Gastrocnemius medialis (tissue), 4 donors: ENCODE measurements around the gene GRK4. TPM values are rescaled to one million over a fixed set of nuclear protein-coding genes. Genes with fewer than 3 reads are reported as not detected.
A peak's percentile ranks its signal among the peaks of the same experiment; 100 is the strongest.
"Not testable (repeated sequence)": the region's sequence is repeated elsewhere in the genome, so short reads cannot be mapped to it uniquely, and the experiment has no call there.

Experiments used
- ATAC-seq, 2 donors: fragments of 150-250 bp; one replicate each; pipeline ENCODE4 v1.9.1; 2016
- DNase-seq, 2 donors: peaks; one replicate each; pipeline ENCODE4 v3.0.0-alpha.2; 2019
- H3K27ac ChIP-seq, 4 donors: fragments of 200-600 bp; sonication (generic); 1 replicate in 1 of 4; 2 replicates in 3 of 4; pipeline ENCODE4 v1.5.1; 2016 to 2018; ENCODE audit warnings: mild to moderate bottlenecking in 2 of 4, moderate library complexity in 1 of 4
- H3K27me3 ChIP-seq, 3 donors: fragments of 200-600 bp; sonication (generic) in 2 of 3; 1 replicate in 1 of 3; 2 replicates in 2 of 3; pipeline versions ENCODE4 v1.5.1 to v1.6.0; 2016 to 2019; ENCODE audit warnings: mild to moderate bottlenecking in 1 of 3, moderate library complexity in 1 of 3
- H3K36me3 ChIP-seq, 2 donors: fragments of 200-600 bp; sonication (generic) in 1 of 2; one replicate each; pipeline ENCODE4 v1.5.1; 2017 to 2018
- H3K4me1 ChIP-seq, 2 donors: fragments of 200-600 bp; sonication (generic) in 1 of 2; one replicate each; pipeline ENCODE4 v1.5.1; 2016 to 2017; ENCODE audit warnings: mild to moderate bottlenecking in 2 of 2
- H3K4me3 ChIP-seq, 4 donors: fragments of 200-600 bp; sonication (generic) in 3 of 4; 1 replicate in 1 of 4; 2 replicates in 3 of 4; pipeline ENCODE4 v1.5.1; 2016 to 2019; ENCODE audit warnings: mild to moderate bottlenecking in 2 of 4
- H3K9me3 ChIP-seq, 3 donors: fragments of 200-600 bp; sonication (generic) in 2 of 3; 1 replicate in 1 of 3; 2 replicates in 2 of 3; pipeline ENCODE4 v1.5.1; 2016 to 2019
- CTCF ChIP-seq, 5 experiments: fragments of 450-650 bp in 3 of 5; fragments of 200-600 bp in 2 of 5; sonication (generic) in 2 of 5; IDR thresholded peaks in 4 of 5; conservative IDR thresholded peaks in 1 of 5; 1 replicate in 4 of 5; 2 replicates in 1 of 5; pipeline ENCODE4 v1.5.1; 2016 to 2019; ENCODE audit warnings: antibody characterized with exemption in 5 of 5, mild to moderate bottlenecking in 3 of 5, moderate library complexity in 3 of 5
- POLR2A ChIP-seq, 2 donors: fragments of 450-650 bp; IDR thresholded peaks; one replicate each; pipeline ENCODE4 v1.6.1; 2017; ENCODE audit warnings: antibody characterized with exemption in 2 of 2, mild to moderate bottlenecking in 2 of 2, moderate library complexity in 2 of 2
- in situ Hi-C, 4 donors: fragments of 200-750 bp; cut with MboI; loops; one replicate each; pipeline versions ENCODE4 v1.15.0 to v1.8.0; 2017; ENCODE audit warnings: low sequenced_read_pairs in 4 of 4
- intact Hi-C: fragments of 100-400 bp; cut with DNase I; formaldehyde crosslinking; loops from one replicate; pipeline ENCODE4 v1.15.1; 2023; ENCODE audit warnings: low total_unique reads
- total RNA-seq, 4 donors: library from RNA; depleted of rRNA; stranded (reverse); fragments of >200 nt; gene quantifications; one replicate each; pipeline versions ENCODE4 v1.1.0 to v1.2.3, GENCODE V29; 2016

The GRK4 gene
- total RNA-seq, 4 donors from 2014 or later: 2.8 to 5.8 (median 3.7) TPM

- DNase-seq: no peak
- Histone ChIP-seq H3K9me3 (no peaks in the 10 kb centered on the region), H3K36me3 (peaks cover 0 to 47% of the 10 kb centered on the region in 2 donors), H3K4me3 (no peak overlapping the region), H3K4me1 (peaks cover 25 to 27% of the 10 kb centered on the region in 2 donors), H3K27ac (peak overlapping the region; percentile 16 to 46 (median 32)), H3K27me3 (no peaks in the 10 kb centered on the region)
- in situ Hi-C loops: loop anchor here in 1 of 4 donors (25.0 kb wide), 1 partner anchor 721 kb away; the partner anchor contains the start of genes HAUS3 and POLN
- intact Hi-C loops: no loop called here
- no peak for ATAC-seq
- TF ChIP-seq CTCF (IDR thresholded peaks at IDR 0.05 in 4 of 5, conservative IDR thresholded peaks at IDR 0.05 in 1 of 5) (no peak), POLR2A (IDR thresholded peaks at IDR 0.05) (no peak)
Measured at GRCh38 chr4:2958446-2958845, 4.9 kb upstream of the GRK4 start.

DNA sequence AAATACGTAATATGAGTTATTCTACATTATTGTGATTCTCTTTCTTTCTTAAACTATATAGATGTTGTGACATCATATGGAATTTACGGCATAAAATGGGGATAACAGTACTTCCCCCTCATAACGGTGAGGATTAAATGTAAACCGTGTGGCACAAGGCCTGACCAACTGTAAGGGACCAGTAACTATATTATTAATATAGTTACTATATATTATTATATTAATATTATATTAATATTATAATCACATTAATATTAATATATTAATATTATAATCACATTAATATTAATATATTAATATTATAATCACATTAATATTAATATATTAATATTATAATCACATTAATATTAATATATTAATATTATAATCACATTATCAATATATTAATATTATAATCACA, 2.9 kb upstream of the GRK4 start:
- ATAC-seq, H3K27ac ChIP-seq, H3K9me3 ChIP-seq, H3K4me3 ChIP-seq, DNase-seq, H3K27me3 ChIP-seq: not testable (repeated sequence)
- intact Hi-C loops (loop anchor here (5.0 kb wide), 2 partner anchors 77 to 718 kb away; partner anchors contain the start of genes HAUS3 and POLN), in situ Hi-C loops (loop anchor here in 1 of 4 donors (10.0 to 25.0 kb wide), 2 partner anchors 536 to 723 kb away; partner anchors contain the start of genes HAUS3 and POLN)
- peaks cover 32 to 33% of the 10 kb centered on the region in 2 donors for H3K4me1 ChIP-seq
- H3K36me3 ChIP-seq: peaks cover 0 to 31% of the 10 kb centered on the region in 2 donors

- peaks cover 32 to 33% of the 10 kb centered on the region in 2 donors for H3K4me1 ChIP-seq
- intact Hi-C loops: loop anchor here (5.0 kb wide), 2 partner anchors 76 to 719 kb away; partner anchors contain the start of genes HAUS3 and POLN
- DNase-seq: no peak
- no peaks in the 10 kb centered on the region for H3K27me3 ChIP-seq
- TF ChIP-seq CTCF (IDR thresholded peaks at IDR 0.05 in 4 of 5, conservative IDR thresholded peaks at IDR 0.05 in 1 of 5) (no peak), POLR2A (IDR thresholded peaks at IDR 0.05) (no peak)
- H3K27ac ChIP-seq: peak overlapping the region; percentile 91 to 95 (median 94)
- H3K36me3 ChIP-seq: peaks cover 0 to 21% of the 10 kb centered on the region in 2 donors
- H3K9me3 ChIP-seq: no peaks in the 10 kb centered on the region
- in situ Hi-C loops: loop anchor here in 1 of 4 donors (10.0 to 25.0 kb wide), 2 partner anchors 537 to 724 kb away; partner anchors contain the start of genes HAUS3 and POLN
- ATAC-seq: no peak
- peak overlapping the region; percentile 78 to 99 (median 86) for H3K4me3 ChIP-seq
Measured at GRCh38 chr4:2961421-2961810, 2.0 kb upstream of the GRK4 start.

DNA sequence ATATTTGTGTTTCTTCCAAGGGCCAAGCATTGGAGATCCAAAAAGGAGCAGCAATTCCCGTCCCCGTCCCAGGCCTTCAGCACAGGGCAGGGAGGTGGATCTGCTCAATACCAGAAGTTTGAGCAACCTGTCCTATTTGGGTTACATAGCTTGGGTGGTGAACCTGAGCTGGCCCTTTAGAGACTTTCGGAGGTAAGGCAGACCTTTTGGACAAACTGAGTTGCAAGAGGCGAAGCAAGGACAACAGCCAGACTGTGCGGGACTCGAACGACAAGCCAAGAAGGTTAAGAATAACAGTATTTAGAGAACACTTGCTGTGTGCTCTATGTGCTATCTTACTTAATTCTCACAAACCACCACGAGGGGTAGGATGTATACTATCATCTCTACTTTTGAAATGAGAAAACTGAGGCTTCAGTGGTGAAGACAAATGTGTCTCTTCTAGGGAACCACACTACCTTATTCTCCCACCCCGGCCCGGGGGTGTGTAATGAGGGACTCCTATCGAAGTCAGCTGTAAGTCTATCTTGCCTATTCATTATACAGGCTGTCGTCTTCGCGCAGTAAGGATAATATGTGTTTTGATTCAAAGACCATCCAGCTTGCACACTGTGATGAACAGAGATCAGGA, 1.4 kb upstream of the GRK4 start:
- in situ Hi-C loops (loop anchor here in 1 of 4 donors (10.0 to 25.0 kb wide), 2 partner anchors 537 to 725 kb away; partner anchors contain the start of genes HAUS3 and POLN), intact Hi-C loops (loop anchor here (2.0 to 5.0 kb wide), 4 partner anchors 75 to 720 kb away; partner anchors contain the start of genes HAUS3, POLN and TNIP2)
- Histone ChIP-seq H3K4me1 (peaks cover 32 to 33% of the 10 kb centered on the region in 2 donors), H3K9me3 (no peaks in the 10 kb centered on the region), H3K4me3 (peak overlapping the region; percentile 78 to 99 (median 86)), H3K27ac (peak overlapping the region; percentile 91 to 95 (median 94)), H3K36me3 (peaks cover 0 to 16% of the 10 kb centered on the region in 2 donors), H3K27me3 (no peaks in the 10 kb centered on the region)
- TF ChIP-seq CTCF (IDR thresholded peaks at IDR 0.05 in 4 of 5, conservative IDR thresholded peaks at IDR 0.05 in 1 of 5): no peak
- TF ChIP-seq POLR2A (IDR thresholded peaks at IDR 0.05): no peak
- no peak for ATAC-seq
- no peak for DNase-seq

DNA sequence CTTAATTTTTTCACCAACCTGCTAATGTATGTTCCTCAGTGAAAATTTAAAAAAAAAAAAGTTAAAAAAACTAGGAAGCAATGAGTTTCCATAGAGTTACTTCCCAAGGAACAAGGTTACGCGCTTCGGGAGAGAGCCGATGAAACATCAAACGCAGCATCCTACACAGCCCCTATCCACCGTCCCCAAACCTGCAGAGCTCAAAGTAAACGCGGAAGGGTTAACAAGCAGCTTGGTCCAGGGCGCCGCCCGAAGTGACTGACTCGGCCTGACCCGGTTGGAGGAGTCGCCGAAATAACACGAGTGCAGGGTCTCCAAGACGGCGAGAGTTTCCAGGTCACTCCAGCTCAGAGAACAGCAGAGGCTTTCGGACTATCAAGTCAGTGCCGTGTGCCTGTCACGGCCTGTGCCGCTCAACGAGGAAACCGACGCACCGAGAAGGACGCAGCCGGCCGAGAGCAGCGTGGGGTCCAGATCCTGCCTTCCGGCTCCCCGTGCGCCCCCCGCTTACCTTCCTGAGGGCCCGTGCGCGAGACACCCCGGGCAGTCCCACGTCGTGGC, 677 bp upstream of the GRK4 start:
- DNase-seq (peak; percentile 27 to 36), ATAC-seq (peak; percentile 47 to 48)
- intact Hi-C loops (loop anchor here (1.0 to 5.0 kb wide), 7 partner anchors 28 to 720 kb away; partner anchors contain the start of genes CFAP99, HAUS3, HTT and HTT-AS), in situ Hi-C loops (loop anchor here in 1 of 4 donors (10.0 to 25.0 kb wide), 2 partner anchors 538 to 725 kb away; partner anchors contain the start of genes HAUS3 and POLN)
- no peak for TF ChIP-seq POLR2A (IDR thresholded peaks at IDR 0.05)
- no peak for TF ChIP-seq CTCF (IDR thresholded peaks at IDR 0.05 in 4 of 5, conservative IDR thresholded peaks at IDR 0.05 in 1 of 5)
- no peaks in the 10 kb centered on the region for H3K27me3 ChIP-seq
- no peaks in the 10 kb centered on the region for H3K9me3 ChIP-seq
- H3K36me3 ChIP-seq: peaks cover 0 to 8% of the 10 kb centered on the region in 2 donors
- peak overlapping the region; percentile 78 to 99 (median 86) for H3K4me3 ChIP-seq
- peaks cover 32 to 33% of the 10 kb centered on the region in 2 donors for H3K4me1 ChIP-seq
- peak overlapping the region; percentile 91 to 95 (median 94) for H3K27ac ChIP-seq
